Neural cell (in vitro differentiated cells): Measurements from ENCODE around the gene POSTN. TPM values are rescaled to one million over a fixed set of nuclear protein-coding genes. Genes with fewer than 3 reads are reported as not detected.

ENCODE experiments used
- H2AFZ ChIP-seq: fragments of 200-600, 300-800 bp; sonication (generic), shearing (Covaris generic); 2 replicates; pipeline ENCODE4 v1.6.0; 2014; ENCODE audit warnings: low read depth, mild to moderate bottlenecking, antibody characterized with exemption, low read length, moderate library complexity
- H3F3A ChIP-seq: fragments of 200-600 bp; shearing (Covaris generic); 2 replicates; pipeline ENCODE4 v1.6.1; 2016; ENCODE audit warnings: mild to moderate bottlenecking, moderate library complexity, mixed read lengths, antibody characterized with exemption, low read length; ENCODE audit not compliant: insufficient read depth, poor library complexity, severe bottlenecking
- H3K27ac ChIP-seq: fragments of 200-600, 300-800 bp; sonication (generic), shearing (Covaris generic); 2 replicates; pipeline ENCODE4 v1.5.1; 2014; ENCODE audit warnings: mild to moderate bottlenecking, low read length, moderate library complexity
- H3K27me3 ChIP-seq: fragments of 300-800, 200-600 bp; sonication (generic), shearing (Covaris generic); 2 replicates; pipeline ENCODE4 v1.6.0; 2014; ENCODE audit warnings: mild to moderate bottlenecking, low read depth, low read length, moderate library complexity; ENCODE audit not compliant: insufficient read depth
- H3K36me3 ChIP-seq: fragments of 300-800, 200-600 bp; sonication (generic), shearing (Covaris generic); 2 replicates; pipeline ENCODE4 v1.5.1; 2014; ENCODE audit warnings: mild to moderate bottlenecking, antibody characterized with exemption, low read length, moderate library complexity; ENCODE audit not compliant: insufficient read depth
- H3K4me2 ChIP-seq: fragments of 300-800, 200-600 bp; sonication (generic), shearing (Covaris generic); 2 replicates; pipeline ENCODE4 v1.6.0; 2014; ENCODE audit warnings: mild to moderate bottlenecking, low read length
- H3K4me3 ChIP-seq: fragments of 300-800, 200-600 bp; sonication (generic), shearing (Covaris generic); 2 replicates; pipeline ENCODE4 v1.5.1; 2014; ENCODE audit warnings: mild to moderate bottlenecking, low read length, moderate library complexity
- H3K79me2 ChIP-seq: fragments of 200-600 bp; shearing (Covaris generic); replicated peaks from 2 replicates; pipeline ENCODE4 v1.6.0; 2014; ENCODE audit warnings: mild to moderate bottlenecking, low read length, moderate library complexity; ENCODE audit not compliant: insufficient read depth
- H3K9ac ChIP-seq: fragments of 300-800, 200-600 bp; sonication (generic), shearing (Covaris generic); 2 replicates; pipeline ENCODE4 v1.6.1; 2016; ENCODE audit warnings: mild to moderate bottlenecking, low read length, mixed read lengths
- H3K9me2 ChIP-seq: fragments of 200-600 bp; shearing (Covaris generic); 2 replicates; pipeline ENCODE4 v1.6.1; 2016; ENCODE audit warnings: mild to moderate bottlenecking, low read length, mixed read lengths; ENCODE audit not compliant: insufficient read depth
- H3K9me3 ChIP-seq: fragments of 200-600, 300-800 bp; sonication (generic), shearing (Covaris generic); 2 replicates; pipeline ENCODE4 v1.6.1; 2016; ENCODE audit warnings: mild to moderate bottlenecking, mixed run types, low read length, moderate library complexity, mixed read lengths
- H4K20me1 ChIP-seq: fragments of 200-600 bp; shearing (Covaris generic); 2 replicates; pipeline ENCODE4 v1.6.1; 2016; ENCODE audit warnings: mild to moderate bottlenecking, mixed run types; ENCODE audit not compliant: insufficient read depth
- CTCF ChIP-seq: fragments of 450-650 bp; IDR thresholded peaks from 2 replicates; pipeline ENCODE4 v1.5.1; 2014; ENCODE audit warnings: antibody characterized with exemption, mild to moderate bottlenecking, moderate library complexity; ENCODE audit not compliant: poor library complexity, severe bottlenecking
- EP300 ChIP-seq: fragments of 450-650 bp; conservative IDR thresholded peaks from 2 replicates; pipeline ENCODE4 v1.6.1; 2014; ENCODE audit warnings: antibody characterized with exemption, mild to moderate bottlenecking, moderate library complexity; ENCODE audit not compliant: poor library complexity, severe bottlenecking
- EZH2 ChIP-seq: fragments of 200-600, 300-800 bp; shearing (Covaris generic), sonication (generic); IDR thresholded peaks from 2 replicates; pipeline ENCODE4 v1.6.1; 2014; ENCODE audit warnings: antibody characterized with exemption, low read length, borderline replicate concordance, mild to moderate bottlenecking; ENCODE audit not compliant: insufficient read depth, poor library complexity, severe bottlenecking
- MXI1 ChIP-seq: fragments of 450-650 bp; conservative IDR thresholded peaks from 2 replicates; pipeline ENCODE4 v1.6.1; 2014; ENCODE audit warnings: antibody characterized with exemption, mild to moderate bottlenecking; ENCODE audit not compliant: poor library complexity, severe bottlenecking
- POLR2AphosphoS5 ChIP-seq: IDR thresholded peaks from 2 replicates; pipeline ENCODE4 v1.6.1; 2012
- RAD21 ChIP-seq: fragments of 450-650 bp; conservative IDR thresholded peaks from 2 replicates; pipeline ENCODE4 v1.6.1; 2014; ENCODE audit warnings: antibody characterized with exemption, mild to moderate bottlenecking, moderate library complexity
- REST ChIP-seq: IDR thresholded peaks from 2 replicates; pipeline ENCODE4 v1.6.1; 2012; ENCODE audit warnings: borderline replicate concordance
- SMC3 ChIP-seq: fragments of 450-650 bp; conservative IDR thresholded peaks from 2 replicates; pipeline ENCODE4 v1.6.1; 2014; ENCODE audit warnings: antibody characterized with exemption, mild to moderate bottlenecking, moderate library complexity; ENCODE audit not compliant: poor library complexity
- TAF1 ChIP-seq: IDR thresholded peaks from 2 replicates; pipeline ENCODE4 v1.6.1; 2012; ENCODE audit warnings: low read depth
- polyA plus RNA-seq: library from polyadenylated mRNA; depleted of rRNA; stranded (reverse); fragments of >200 nt; gene quantifications from 2 replicates; pipeline ENCODE4 v1.2.3, GENCODE V29; 2014

The POSTN gene
- polyA plus RNA-seq, 1 donor from 2014 or later: 1.8 TPM

GRCh38 chr13:37534676-37535075, 63.9 kb downstream of the POSTN start:
- Histone ChIP-seq H3K9me2 (no peaks in the 10 kb centered on the region), H3K4me3 (no peak overlapping the region), H3K9me3 (no peaks in the 10 kb centered on the region), H3F3A (no peaks in the 10 kb centered on the region), H2AFZ (no peak overlapping the region), H4K20me1 (no peaks in the 10 kb centered on the region), H3K79me2 (no peaks in the 10 kb centered on the region), H3K36me3 (no peaks in the 10 kb centered on the region), H3K27me3 (no peaks in the 10 kb centered on the region), H3K27ac (no peak overlapping the region), H3K9ac (no peak overlapping the region), H3K4me2 (no peak overlapping the region)
- no peak for TF ChIP-seq CTCF
- TF ChIP-seq REST: no peak
- TF ChIP-seq TAF1: no peak

DNA sequence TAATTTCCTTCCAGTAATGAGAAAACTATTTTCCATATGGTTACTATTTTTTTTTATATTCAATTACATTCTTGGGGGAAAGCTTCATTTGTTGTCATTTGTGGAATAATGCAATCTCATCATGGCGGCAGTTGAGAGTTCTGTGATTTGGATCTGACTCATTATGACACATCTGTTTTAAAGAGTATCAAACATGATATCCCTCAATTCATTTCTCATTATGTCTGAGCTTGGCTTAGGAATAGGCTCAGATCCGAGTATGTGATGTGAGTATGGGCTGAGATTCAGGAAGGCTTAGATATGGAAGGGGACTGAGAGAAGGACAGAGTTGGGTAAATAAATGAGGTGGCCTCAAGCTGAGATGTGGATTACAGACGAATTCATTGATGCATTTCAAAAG, 64.4 kb downstream of the POSTN start:
- H3K27me3 ChIP-seq: no peaks in the 10 kb centered on the region
- no peaks in the 10 kb centered on the region for H3F3A ChIP-seq
- H3K9ac ChIP-seq: no peak overlapping the region
- H4K20me1 ChIP-seq: no peaks in the 10 kb centered on the region
- no peak overlapping the region for H2AFZ ChIP-seq
- H3K27ac ChIP-seq: no peak overlapping the region
- H3K4me2 ChIP-seq: no peak overlapping the region
- H3K79me2 ChIP-seq: no peaks in the 10 kb centered on the region
- no peaks in the 10 kb centered on the region for H3K36me3 ChIP-seq
- H3K9me3 ChIP-seq: no peaks in the 10 kb centered on the region
- TF ChIP-seq EP300: no peak
- TF ChIP-seq CTCF: no peak
- TF ChIP-seq MXI1: no peak
- TF ChIP-seq REST: no peak
- no peak for TF ChIP-seq SMC3
- no peak for TF ChIP-seq RAD21
- TF ChIP-seq EZH2: no peak
- no peak for TF ChIP-seq TAF1
- no peak for TF ChIP-seq POLR2AphosphoS5
- H3K4me3 ChIP-seq: no peak overlapping the region
- H3K9me2 ChIP-seq: no peaks in the 10 kb centered on the region
